Prostate gland (tissue), 2 donors: ENCODE measurements around the gene THSD4.

Experiments used
- CTCF ChIP-seq, 4 experiments: fragments of 200-600 bp in 2 of 4; fragments of 450-650 bp in 2 of 4; sonication (generic) in 2 of 4; IDR thresholded peaks; 1 replicate in 3 of 4; 2 replicates in 1 of 4; pipeline ENCODE4 v1.5.1; 2016 to 2019; ENCODE audit warnings: antibody characterized with exemption in 4 of 4, mild to moderate bottlenecking in 2 of 4, moderate library complexity in 2 of 4
- POLR2AphosphoS5 ChIP-seq: sonication (generic); formaldehyde crosslinking; IDR thresholded peaks from one replicate; pipeline ENCODE4 v1.6.1; 2017; ENCODE audit warnings: antibody characterized with exemption

GRCh38 chr15:71630475-71630809 lies 515.2 kb downstream of the THSD4 start:
- no peak for TF ChIP-seq CTCF (IDR thresholded peaks at IDR 0.05)
- TF ChIP-seq POLR2AphosphoS5, result no peak
